ENCODE measurements around the gene LCN10.
A peak's percentile ranks its signal among the peaks of the same experiment; 100 is the strongest.

LCN10 gene

GRCh38 chr9:136735812-136736480, 6.8 kb downstream of the LCN10 start:
- no peak for DNase-seq

- no peak for DNase-seq
Observed at GRCh38 chr9:136734837-136735496, 7.8 kb downstream of the LCN10 start.

- DNase-seq: no peak
Observed at GRCh38 chr9:136733611-136734010, 9.1 kb downstream of the LCN10 start.

GRCh38 chr9:136732444-136733178, 10.1 kb downstream of the LCN10 start:
- DNase-seq: no peak

- no peak for DNase-seq
Observed at GRCh38 chr9:136729926-136730325, 12.8 kb downstream of the LCN10 start.

- no peak for DNase-seq
Observed at GRCh38 chr9:136729144-136729543, 13.6 kb downstream of the LCN10 start.

- DNase-seq: peak; percentile 50
Observed at GRCh38 chr9:136728548-136729123, 14.1 kb downstream of the LCN10 start.

GRCh38 chr9:136728080-136728547, 14.6 kb downstream of the LCN10 start:
- peak; percentile 93 for DNase-seq

GRCh38 chr9:136726631-136727191, 16.0 kb downstream of the LCN10 start:
- no peak for DNase-seq

- DNase-seq: no peak
Observed at GRCh38 chr9:136726118-136726517, 16.6 kb downstream of the LCN10 start.

GRCh38 chr9:136725612-136726011, 17.1 kb downstream of the LCN10 start:
- DNase-seq: no peak

- DNase-seq: no peak
Observed at GRCh38 chr9:136724772-136725171, 18.0 kb downstream of the LCN10 start.

- DNase-seq: no peak
Observed at GRCh38 chr9:136723989-136724388, 18.8 kb downstream of the LCN10 start.

- no peak for DNase-seq
Observed at GRCh38 chr9:136723362-136723976, 19.3 kb downstream of the LCN10 start.

- no peak for DNase-seq
Observed at GRCh38 chr9:136722969-136723356, 19.8 kb downstream of the LCN10 start.

- no peak for DNase-seq
Observed at GRCh38 chr9:136722093-136722968, 20.4 kb downstream of the LCN10 start.

GRCh38 chr9:136721339-136722092, 21.2 kb downstream of the LCN10 start:
- DNase-seq: peak; percentile 52

- no peak for DNase-seq
Observed at GRCh38 chr9:136720898-136721338, 21.8 kb downstream of the LCN10 start.

GRCh38 chr9:136720251-136720897, 22.4 kb downstream of the LCN10 start:
- peak; percentile 78 for DNase-seq

GRCh38 chr9:136719195-136719880, 23.4 kb downstream of the LCN10 start:
- no peak for DNase-seq

All from femur (tissue), 1 donor.